Measurements from ENCODE around the gene ABCC1. TPM values are rescaled to one million over a fixed set of nuclear protein-coding genes. Genes with fewer than 3 reads are reported as not detected.
"Not testable (repeated sequence)": the region's sequence is repeated elsewhere in the genome, so short reads cannot be mapped to it uniquely, and the experiment has no call there.

The ABCC1 gene
- 10 to 100 TPM; 26.2 to 27.8 TPM for total RNA-seq
- long read RNA-seq, donor 1, full-length matches to known transcripts = 1 of 11 reads
- long read RNA-seq, donor 1, partial matches to known transcripts = 6 of 11 reads
- long read RNA-seq, donor 1, other reads (novel, unspliced or antisense) = 4 of 11 reads
- long read RNA-seq, donor 2, partial matches to known transcripts = 1 of 1 reads
- long read RNA-seq, donor 2, other reads (novel, unspliced or antisense) = 0 of 1 reads

- peak; percentile 81 for DNase-seq (ENCODE audit: low spot score)
- intact Hi-C loops (cut with DNase I) = no loop called here
Measured at GRCh38 chr16:15949210-15950160, at the start of gene ABCC1. Gene ABCC1 (plus strand): TSS chr16:15949616. CDS start chr16:15949752, 136 bp downstream.

GRCh38 chr16:15900357-15900756, 49.1 kb upstream of the ABCC1 start:
- DNase-seq (ENCODE audit: low spot score) = no peak

DNA sequence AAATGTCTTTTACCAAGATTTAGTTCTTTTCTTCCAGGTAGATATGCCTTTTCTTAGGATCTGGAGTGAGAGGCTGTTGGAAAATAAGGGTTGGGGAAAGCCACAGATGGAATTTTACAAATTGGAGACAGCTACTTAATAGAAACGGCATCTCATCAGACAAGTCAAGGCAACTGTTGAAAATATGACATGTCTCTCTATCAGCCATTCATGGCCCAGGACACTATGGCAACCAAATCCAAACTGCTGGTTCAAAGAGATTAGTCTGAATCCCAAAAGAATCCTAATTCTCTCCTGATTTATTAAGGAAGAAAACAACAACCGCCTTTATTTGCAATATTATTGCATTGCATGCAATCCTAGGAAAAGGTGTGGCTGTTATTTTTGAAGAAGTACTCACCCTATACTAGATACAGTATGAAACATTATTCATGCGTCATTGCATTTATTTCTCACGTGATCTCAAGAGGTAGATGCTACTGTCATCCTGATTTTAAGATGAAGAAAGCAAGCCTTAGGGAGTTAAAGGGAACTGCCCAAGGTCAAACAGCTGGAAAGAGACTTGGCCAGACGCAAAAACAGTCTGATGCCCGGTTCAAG, 48.4 kb upstream of the ABCC1 start:
- DNase-seq (ENCODE audit: low spot score) = no peak
- intact Hi-C loops (cut with DNase I) = no loop called here

More at GRCh38 chr16:15900357-15900756, 49.1 kb upstream of the ABCC1 start:
- intact Hi-C loops (cut with DNase I) = no loop called here

DNA sequence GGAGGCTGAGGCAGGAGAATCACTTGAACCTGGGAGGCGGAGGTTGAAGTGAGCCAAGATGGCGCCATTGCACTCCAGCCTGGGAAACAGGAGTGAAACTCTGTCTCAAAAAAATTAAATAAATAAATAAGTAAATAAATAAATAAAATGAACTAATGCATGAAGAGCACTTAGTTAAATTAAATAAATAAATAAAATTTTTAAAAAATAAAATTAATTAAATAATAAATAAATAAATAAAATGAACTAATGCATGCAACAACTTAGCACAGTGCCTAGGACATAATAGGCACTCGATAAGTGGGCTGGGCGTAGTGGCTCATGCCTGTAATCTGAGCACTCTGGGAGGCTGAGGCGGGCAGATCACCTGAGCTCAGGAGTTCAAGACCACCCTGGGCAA, 45.5 kb upstream of the ABCC1 start:
- intact Hi-C loops (cut with DNase I) = no loop called here
- DNase-seq (ENCODE audit: low spot score) = no peak

- intact Hi-C loops (cut with DNase I) = no loop called here
- peak; percentile 47 for DNase-seq (ENCODE audit: low spot score)
Measured at GRCh38 chr16:15906439-15906838, 43.0 kb upstream of the ABCC1 start.

DNA sequence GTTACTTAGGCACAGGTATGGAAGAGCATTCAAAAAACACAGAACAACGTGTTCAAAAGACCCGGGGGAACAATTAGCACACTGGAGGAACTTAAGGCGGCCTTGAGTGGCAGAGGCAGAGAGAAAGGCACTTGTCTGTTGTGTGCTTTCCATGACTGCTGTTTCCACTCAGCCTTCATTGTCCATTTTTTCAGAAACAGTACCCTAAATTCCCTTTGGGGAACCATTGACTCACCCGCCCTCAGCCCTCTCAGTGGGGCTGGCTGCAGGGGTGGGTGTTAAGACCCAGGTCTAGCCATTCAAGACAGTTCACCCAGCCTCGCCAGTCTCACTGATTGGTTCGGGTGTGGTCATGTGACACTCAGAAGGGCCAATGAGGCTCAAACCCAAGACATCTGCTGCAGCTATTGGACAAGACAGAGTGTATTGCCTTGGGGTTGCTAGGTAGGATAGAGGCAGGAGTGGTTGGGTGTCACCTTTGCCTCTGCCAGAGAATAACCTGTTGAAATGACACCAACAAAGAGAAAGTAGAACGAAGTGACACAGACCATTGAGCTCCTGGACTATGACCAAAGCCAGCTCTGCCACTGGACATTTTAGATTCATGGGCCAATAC, 41.4 kb upstream of the ABCC1 start:
- peak; percentile 26 for DNase-seq (ENCODE audit: low spot score)
- intact Hi-C loops (cut with DNase I) = no loop called here

DNA sequence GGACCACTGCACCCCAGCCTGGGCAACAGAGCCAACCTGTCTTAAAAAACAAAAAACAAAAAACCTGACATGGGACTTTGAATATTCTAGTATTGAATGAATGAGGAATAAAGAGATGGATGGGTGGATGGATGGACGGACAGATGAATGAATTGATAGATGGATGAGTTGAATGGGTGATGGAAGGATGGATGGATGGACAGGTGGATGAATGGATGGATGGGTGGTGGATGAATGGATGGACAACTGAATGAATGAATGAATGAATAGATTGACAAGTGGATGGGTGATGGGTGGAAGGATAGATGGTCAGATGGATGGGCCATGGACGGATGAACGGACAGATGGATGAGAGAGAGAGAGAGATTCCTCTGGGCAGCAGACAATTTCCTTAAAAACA, 38.2 kb upstream of the ABCC1 start:
- peak; percentile 7 for DNase-seq (ENCODE audit: low spot score)
- intact Hi-C loops (cut with DNase I) = no loop called here

- DNase-seq (ENCODE audit: low spot score) = peak; percentile 49
Measured at GRCh38 chr16:15913046-15913698, 36.2 kb upstream of the ABCC1 start.

GRCh38 chr16:15915555-15916081, 33.8 kb upstream of the ABCC1 start:
- intact Hi-C loops (cut with DNase I) = no loop called here
- no peak for DNase-seq (ENCODE audit: low spot score)

More at GRCh38 chr16:15913046-15913698, 36.2 kb upstream of the ABCC1 start:
- intact Hi-C loops (cut with DNase I) = no loop called here

DNA sequence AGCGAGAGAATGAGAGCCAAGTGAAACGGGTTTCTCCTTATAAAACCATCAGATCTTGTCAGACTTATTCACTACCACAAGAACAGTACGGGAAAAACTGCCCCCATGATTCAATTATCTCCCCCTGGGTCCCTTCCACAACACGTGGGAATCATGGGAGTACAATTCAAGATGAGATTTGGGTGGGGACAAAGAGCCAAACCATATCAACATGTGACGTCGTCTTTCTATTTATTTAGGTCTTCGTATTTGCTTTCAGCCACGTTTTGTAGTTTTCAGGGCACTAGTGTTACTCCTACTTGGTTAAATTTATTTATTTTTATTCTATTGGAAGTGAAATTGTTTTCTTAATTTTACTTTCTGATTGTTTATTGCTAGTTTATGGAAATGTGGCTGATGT, 33.1 kb upstream of the ABCC1 start:
- intact Hi-C loops (cut with DNase I) = no loop called here
- no peak for DNase-seq (ENCODE audit: low spot score)

GRCh38 chr16:15918314-15918713, 31.1 kb upstream of the ABCC1 start:
- intact Hi-C loops (cut with DNase I) = not testable (repeated sequence)

GRCh38 chr16:15919331-15919730, 30.1 kb upstream of the ABCC1 start:
- intact Hi-C loops (cut with DNase I) = no loop called here
- DNase-seq (ENCODE audit: low spot score) = peak; percentile 15

More at GRCh38 chr16:15918314-15918713, 31.1 kb upstream of the ABCC1 start:
- not testable (repeated sequence) for DNase-seq (ENCODE audit: low spot score)

DNA sequence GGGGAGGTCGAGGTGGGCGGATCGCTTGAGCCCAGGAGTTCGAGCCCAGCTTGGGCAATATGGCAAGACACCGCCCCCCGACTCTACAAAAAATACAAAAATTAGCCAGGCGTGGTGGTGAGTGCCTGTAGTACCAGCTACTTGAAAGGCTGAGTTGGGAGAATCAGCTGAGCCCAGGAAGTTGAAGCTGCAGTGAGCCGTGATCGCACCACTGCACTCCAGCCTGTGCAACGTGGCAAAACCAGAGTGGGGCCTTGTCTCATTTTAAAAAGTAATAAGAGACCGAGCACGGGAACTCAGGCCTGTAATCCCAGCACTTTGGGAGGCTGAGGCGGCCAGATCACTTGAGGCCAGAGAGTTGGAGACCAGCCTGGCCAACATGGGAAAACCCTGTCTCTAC, 24.4 kb upstream of the ABCC1 start:
- intact Hi-C loops (cut with DNase I) = no loop called here

DNA sequence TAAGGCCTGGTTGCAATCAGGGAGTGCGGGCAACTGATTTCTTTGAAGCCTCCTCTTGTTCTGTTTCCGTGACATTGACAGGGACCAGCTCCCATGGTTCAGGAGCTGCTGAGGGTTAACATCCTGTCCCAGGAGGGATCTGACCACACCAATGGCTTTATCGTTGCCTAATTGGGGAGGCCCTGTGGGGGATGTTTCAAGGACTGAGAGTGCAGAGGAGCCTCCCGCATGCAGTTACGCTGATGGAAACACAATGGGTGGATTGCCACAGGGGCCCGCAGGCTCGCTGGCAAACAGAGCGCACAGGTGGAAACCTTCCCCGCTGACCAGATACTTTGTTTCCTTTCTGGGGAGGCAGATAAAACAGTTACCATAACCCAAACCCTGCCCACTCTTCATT, 23.8 kb upstream of the ABCC1 start:
- intact Hi-C loops (cut with DNase I) = no loop called here
- DNase-seq (ENCODE audit: low spot score) = peak; percentile 25

More for the DNA sequence above, 24.4 kb upstream of the ABCC1 start:
- DNase-seq (ENCODE audit: low spot score) = peak; percentile 46

DNA sequence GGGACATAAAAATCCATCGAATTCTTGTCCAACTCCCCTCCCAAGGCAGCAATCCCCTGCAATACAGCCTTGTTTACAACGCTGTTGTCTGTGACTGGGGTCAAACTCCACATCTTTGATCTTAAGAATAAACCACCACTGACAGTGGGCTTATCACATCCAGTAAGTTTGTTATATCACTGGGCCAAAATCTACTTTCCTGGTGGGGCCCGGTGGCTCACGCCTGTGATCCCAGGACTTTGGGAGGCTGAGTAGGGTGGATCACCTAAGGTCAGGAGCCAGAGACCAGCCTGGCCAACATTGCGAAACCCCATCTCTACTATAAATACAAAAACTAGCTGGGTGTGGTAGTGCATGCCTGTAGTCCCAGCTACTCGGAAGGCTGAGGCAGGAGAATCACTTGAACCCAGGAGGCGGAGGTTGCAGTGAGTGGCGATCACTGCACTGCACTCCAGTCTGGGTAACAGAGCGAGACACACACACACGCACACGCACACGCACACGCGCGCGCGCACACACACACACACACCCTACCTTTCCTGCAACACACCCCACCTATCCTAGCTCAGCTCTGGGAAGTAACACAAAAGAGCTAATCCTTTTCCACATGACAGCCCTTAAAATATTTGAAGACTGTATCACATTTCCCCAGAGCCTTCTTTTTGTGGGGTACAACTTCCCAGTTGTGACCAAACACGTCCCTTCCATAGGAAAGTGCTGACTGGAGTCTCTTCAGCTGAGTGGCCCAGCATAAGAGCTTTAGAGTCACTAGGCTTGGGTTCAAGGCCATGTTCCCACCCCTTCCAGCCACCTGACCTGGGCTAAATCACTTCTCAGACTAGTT, 20.9 kb upstream of the ABCC1 start:
- intact Hi-C loops (cut with DNase I) = no loop called here
- no peak for DNase-seq (ENCODE audit: low spot score)

GRCh38 chr16:15932939-15933338, 16.5 kb upstream of the ABCC1 start:
- intact Hi-C loops (cut with DNase I) = no loop called here
- no peak for DNase-seq (ENCODE audit: low spot score)

DNA sequence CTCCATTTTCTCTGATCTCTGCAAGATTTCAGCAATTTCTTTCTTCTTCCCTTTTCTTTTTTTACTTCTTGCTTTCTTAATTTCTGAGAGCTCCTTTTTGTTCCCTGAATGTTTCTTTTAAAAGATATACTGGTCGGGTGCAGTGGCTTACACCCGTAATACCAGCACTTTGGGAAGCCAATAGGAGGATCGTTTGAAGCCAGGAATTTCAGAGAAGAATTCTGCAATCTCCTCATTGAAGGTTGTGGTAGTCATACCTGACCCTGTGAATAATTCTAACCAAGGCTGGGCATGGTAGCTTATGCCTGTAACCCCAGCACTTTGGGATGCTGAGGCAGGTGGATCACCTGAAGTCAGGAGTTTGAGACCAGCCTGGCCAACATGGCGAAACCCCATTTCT, 15.6 kb upstream of the ABCC1 start:
- DNase-seq (ENCODE audit: low spot score) = no peak
- intact Hi-C loops (cut with DNase I) = no loop called here

DNA sequence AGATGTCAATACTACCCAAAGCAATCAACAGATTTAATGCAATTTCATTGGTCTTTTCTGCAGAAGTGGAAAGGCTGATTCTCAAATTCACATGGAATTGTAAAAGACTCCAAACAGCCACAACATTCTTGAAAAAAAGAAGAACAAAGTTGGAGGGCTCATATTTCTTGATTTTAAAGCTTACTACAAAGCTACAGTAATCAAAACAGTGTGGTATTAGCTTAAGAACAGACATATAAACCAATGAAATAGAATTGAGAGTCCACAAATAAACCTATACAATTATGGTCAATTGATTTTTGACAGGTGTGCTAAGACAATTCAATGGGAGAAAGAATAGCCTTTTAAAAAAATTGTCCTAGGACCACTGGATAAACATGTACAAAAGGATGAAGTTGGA, 14.4 kb upstream of the ABCC1 start:
- DNase-seq (ENCODE audit: low spot score) = no peak
- intact Hi-C loops (cut with DNase I) = no loop called here
